ENCODE results near the gene ATP9B. TPM values are rescaled to one million over a fixed set of nuclear protein-coding genes. Genes with fewer than 3 reads are reported as not detected.

Gene ATP9B
- total and polyA plus RNA-seq, 4 donors, result 7.1 to 31.4 (median 15.5) TPM

DNA sequence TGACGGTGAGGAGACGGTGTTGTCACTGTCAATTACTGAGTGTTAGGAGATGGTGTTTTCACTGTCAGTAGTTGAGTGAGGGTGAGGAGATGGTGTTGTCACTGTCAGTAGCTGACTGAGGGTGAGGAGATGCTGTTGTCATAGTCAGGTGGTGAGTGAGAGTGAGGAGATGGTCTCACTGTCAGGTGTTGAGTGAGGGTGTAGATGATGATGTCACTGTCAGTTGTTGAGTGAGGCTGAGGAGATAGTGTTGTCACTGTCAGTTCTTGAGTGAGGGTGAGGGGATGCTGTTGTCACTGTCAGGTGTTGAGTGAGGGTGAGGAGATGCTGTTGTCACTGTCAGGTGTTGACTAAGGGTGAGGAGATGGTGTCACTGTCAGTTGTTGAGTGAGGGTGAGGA is 3.4 kb upstream of the ATP9B start:
- 92% methylated on average over 2 of the region's 2 CpGs for WGBS
- TF ChIP-seq CTCF (IDR thresholded peaks at IDR 0.05; ENCODE audit: low read depth, low read length, missing input control) (no peak), YY1 (IDR thresholded peaks at IDR 0.05) (no peak), GABPA (IDR thresholded peaks at IDR 0.05 in 1 of 2, conservative IDR thresholded peaks at IDR 0.05 in 1 of 2) (no peak), EGR1 (IDR thresholded peaks at IDR 0.05; ENCODE audit: low read depth in 2 of 2) (no peak), NR2F2 (IDR thresholded peaks at IDR 0.05) (no peak), FOXA1 (IDR thresholded peaks at IDR 0.05) (no peak), MAX (IDR thresholded peaks at IDR 0.05) (no peak), RXRA (IDR thresholded peaks at IDR 0.05) (no peak), HNF4A (conservative IDR thresholded peaks at IDR 0.05) (no peak), FOXA2 (IDR thresholded peaks at IDR 0.05) (no peak)
- TF ChIP-seq, protein P1, sequence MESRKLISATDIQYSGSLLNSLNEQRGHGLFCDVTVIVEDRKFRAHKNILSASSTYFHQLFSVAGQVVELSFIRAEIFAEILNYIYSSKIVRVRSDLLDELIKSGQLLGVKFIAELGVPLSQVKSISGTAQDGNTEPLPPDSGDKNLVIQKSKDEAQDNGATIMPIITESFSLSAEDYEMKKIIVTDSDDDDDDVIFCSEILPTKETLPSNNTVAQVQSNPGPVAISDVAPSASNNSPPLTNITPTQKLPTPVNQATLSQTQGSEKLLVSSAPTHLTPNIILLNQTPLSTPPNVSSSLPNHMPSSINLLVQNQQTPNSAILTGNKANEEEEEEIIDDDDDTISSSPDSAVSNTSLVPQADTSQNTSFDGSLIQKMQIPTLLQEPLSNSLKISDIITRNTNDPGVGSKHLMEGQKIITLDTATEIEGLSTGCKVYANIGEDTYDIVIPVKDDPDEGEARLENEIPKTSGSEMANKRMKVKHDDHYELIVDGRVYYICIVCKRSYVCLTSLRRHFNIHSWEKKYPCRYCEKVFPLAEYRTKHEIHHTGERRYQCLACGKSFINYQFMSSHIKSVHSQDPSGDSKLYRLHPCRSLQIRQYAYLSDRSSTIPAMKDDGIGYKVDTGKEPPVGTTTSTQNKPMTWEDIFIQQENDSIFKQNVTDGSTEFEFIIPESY (IDR thresholded peaks at IDR 0.05), result no peak

GRCh38 chr18:79067611-79068010 is 1.6 kb upstream of the ATP9B start:
- DNase-seq (ENCODE audit: low spot score), result no peak
- Histone ChIP-seq H3K4me3 (ENCODE audit: low read depth in 1 of 3, low read length in 3 of 3) (no peak overlapping the region), H3K36me3 (ENCODE audit: control insufficient read depth in 4 of 4, insufficient read depth in 3 of 4, low read depth in 1 of 4, low read length in 3 of 4) (no peaks in the 10 kb centered on the region), H3K27ac (ENCODE audit: low read depth in 1 of 2, low read length in 2 of 2) (no peak overlapping the region), H3K4me1 (ENCODE audit: control insufficient read depth in 4 of 4, insufficient read depth in 4 of 4, low read length in 3 of 4) (peaks cover 0 to 15% (median 9%) of the 10 kb centered on the region in 4 donors), H3K9ac (ENCODE audit: low read depth in 1 of 2, low read length in 2 of 2) (no peak overlapping the region), H3K9me3 (ENCODE audit: control insufficient read depth in 4 of 4, low read length in 3 of 4) (peaks cover 3 to 14% (median 9%) of the 10 kb centered on the region in 4 donors), H3K27me3 (ENCODE audit: control insufficient read depth in 4 of 4, insufficient read depth in 4 of 4, low read length in 3 of 4) (no peaks in the 10 kb centered on the region)
- 95% methylated on average over 4 of the region's 4 CpGs for WGBS
- no peak for TF ChIP-seq RXRA (IDR thresholded peaks at IDR 0.05)
- no peak for TF ChIP-seq TAF1 (conservative IDR thresholded peaks at IDR 0.05)
- TF ChIP-seq FOXA1 (IDR thresholded peaks at IDR 0.05), result no peak
- no peak for TF ChIP-seq HNF4G (IDR thresholded peaks at IDR 0.05)
- no peak for TF ChIP-seq FOXA2 (IDR thresholded peaks at IDR 0.05)

More for the DNA sequence above, 3.4 kb upstream of the ATP9B start:
- H3K4me1 ChIP-seq (ENCODE audit: control insufficient read depth in 4 of 4, insufficient read depth in 4 of 4, low read length in 3 of 4), result peaks cover 0 to 11% (median 8%) of the 10 kb centered on the region in 4 donors
- H3K9me3 ChIP-seq (ENCODE audit: control insufficient read depth in 4 of 4, low read length in 3 of 4), result peaks cover 2 to 14% (median 9%) of the 10 kb centered on the region in 4 donors
- H3K36me3 ChIP-seq (ENCODE audit: control insufficient read depth in 4 of 4, insufficient read depth in 3 of 4, low read depth in 1 of 4, low read length in 3 of 4), result no peaks in the 10 kb centered on the region
- H3K4me3 ChIP-seq (ENCODE audit: low read depth in 1 of 3, low read length in 3 of 3), result no peak overlapping the region
- H3K27me3 ChIP-seq (ENCODE audit: control insufficient read depth in 4 of 4, insufficient read depth in 4 of 4, low read length in 3 of 4), result no peaks in the 10 kb centered on the region
- no peak for DNase-seq (ENCODE audit: low spot score)
- no peak overlapping the region for H3K27ac ChIP-seq (ENCODE audit: low read depth in 1 of 2, low read length in 2 of 2)
- no peak overlapping the region for H3K9ac ChIP-seq (ENCODE audit: low read depth in 1 of 2, low read length in 2 of 2)

GRCh38 chr18:79068341-79068936 is 755 bp upstream of the ATP9B start:
- DNase-seq (ENCODE audit: low spot score), result no peak
- no peaks in the 10 kb centered on the region for H3K27me3 ChIP-seq (ENCODE audit: control insufficient read depth in 4 of 4, insufficient read depth in 4 of 4, low read length in 3 of 4)
- H3K27ac ChIP-seq (ENCODE audit: low read depth in 1 of 2, low read length in 2 of 2), result peak overlapping the region; percentile 92 to 95
- peak overlapping the region; percentile 57 to 100 (median 75) for H3K4me3 ChIP-seq (ENCODE audit: low read depth in 1 of 3, low read length in 3 of 3)
- peak overlapping the region; percentile 54 to 59 for H3K9ac ChIP-seq (ENCODE audit: low read depth in 1 of 2, low read length in 2 of 2)
- TF ChIP-seq, protein P2, sequence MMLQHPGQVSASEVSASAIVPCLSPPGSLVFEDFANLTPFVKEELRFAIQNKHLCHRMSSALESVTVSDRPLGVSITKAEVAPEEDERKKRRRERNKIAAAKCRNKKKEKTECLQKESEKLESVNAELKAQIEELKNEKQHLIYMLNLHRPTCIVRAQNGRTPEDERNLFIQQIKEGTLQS (IDR thresholded peaks at IDR 0.05), result no peak
- TF ChIP-seq MAX (IDR thresholded peaks at IDR 0.05) (no peak), TAF1 (conservative IDR thresholded peaks at IDR 0.05) (no peak), HNF4A (conservative IDR thresholded peaks at IDR 0.05) (no peak), EGR1 (IDR thresholded peaks at IDR 0.05; ENCODE audit: low read depth in 2 of 2) (no peak), SP1 (IDR thresholded peaks at IDR 0.05) (no peak), HNF4G (IDR thresholded peaks at IDR 0.05) (no peak), JUND (IDR thresholded peaks at IDR 0.05) (no peak)
- TF ChIP-seq, protein P1 (IDR thresholded peaks at IDR 0.05), result no peak
- H3K9me3 ChIP-seq (ENCODE audit: control insufficient read depth in 4 of 4, low read length in 3 of 4), result peaks cover 4 to 14% (median 9%) of the 10 kb centered on the region in 4 donors
- H3K4me1 ChIP-seq (ENCODE audit: control insufficient read depth in 4 of 4, insufficient read depth in 4 of 4, low read length in 3 of 4), result peaks cover 0 to 15% (median 9%) of the 10 kb centered on the region in 4 donors
- 30% methylated on average over 49 of the region's 49 CpGs for WGBS
- no peaks in the 10 kb centered on the region for H3K36me3 ChIP-seq (ENCODE audit: control insufficient read depth in 4 of 4, insufficient read depth in 3 of 4, low read depth in 1 of 4, low read length in 3 of 4)

All from liver (tissue), 9 donors.